Osteocyte (in vitro differentiated cells): ENCODE data around the gene NFIB. TPM values are rescaled to one million over a fixed set of nuclear protein-coding genes. Genes with fewer than 3 reads are reported as not detected.

Experiments used
- DNase-seq: peaks from one replicate; pipeline ENCODE4 v3.0.0; 2021; ENCODE audit warnings: mixed read lengths; ENCODE audit not compliant: unreplicated experiment; ENCODE audit errors: extremely low spot score
- H3K27ac Mint-ChIP-seq: one replicate; pipeline ENCODE4 v1.8.0; 2021; ENCODE audit warnings: mild to moderate bottlenecking, mixed read lengths; ENCODE audit not compliant: unreplicated experiment
- H3K27me3 Mint-ChIP-seq: one replicate; pipeline ENCODE4 v1.8.0; 2021; ENCODE audit warnings: mixed read lengths; ENCODE audit not compliant: unreplicated experiment
- H3K36me3 Mint-ChIP-seq: one replicate; pipeline ENCODE4 v1.8.0; 2021; ENCODE audit warnings: mixed read lengths; ENCODE audit not compliant: unreplicated experiment
- H3K4me1 Mint-ChIP-seq: one replicate; pipeline ENCODE4 v1.8.0; 2021; ENCODE audit warnings: mixed read lengths; ENCODE audit not compliant: unreplicated experiment
- H3K4me3 Mint-ChIP-seq: one replicate; pipeline ENCODE4 v1.8.0; 2021; ENCODE audit warnings: mild to moderate bottlenecking, moderate library complexity, mixed read lengths; ENCODE audit not compliant: unreplicated experiment
- H3K9me3 Mint-ChIP-seq: one replicate; pipeline ENCODE4 v1.8.0; 2021; ENCODE audit warnings: mixed read lengths; ENCODE audit not compliant: unreplicated experiment
- total RNA-seq: library from RNA; stranded (reverse); gene quantifications from 2 replicates; pipeline ENCODE4 v1.2.1, GENCODE V29; 2021
- TF ChIP-seq, protein P1 (sequence below): fragments of 200-600 bp; sonication (generic); IDR thresholded peaks from 2 replicates; pipeline ENCODE4 v1.5.0; 2021; ENCODE audit warnings: antibody characterized with exemption, mild to moderate bottlenecking, moderate library complexity

The NFIB gene
- total RNA-seq, 1 donor from 2014 or later: 36.1 TPM

GRCh38 chr9:14077672-14078071, 236.3 kb downstream of the NFIB start:
- peaks cover 9% of the 10 kb centered on the region for H3K4me1 Mint-ChIP-seq

DNA sequence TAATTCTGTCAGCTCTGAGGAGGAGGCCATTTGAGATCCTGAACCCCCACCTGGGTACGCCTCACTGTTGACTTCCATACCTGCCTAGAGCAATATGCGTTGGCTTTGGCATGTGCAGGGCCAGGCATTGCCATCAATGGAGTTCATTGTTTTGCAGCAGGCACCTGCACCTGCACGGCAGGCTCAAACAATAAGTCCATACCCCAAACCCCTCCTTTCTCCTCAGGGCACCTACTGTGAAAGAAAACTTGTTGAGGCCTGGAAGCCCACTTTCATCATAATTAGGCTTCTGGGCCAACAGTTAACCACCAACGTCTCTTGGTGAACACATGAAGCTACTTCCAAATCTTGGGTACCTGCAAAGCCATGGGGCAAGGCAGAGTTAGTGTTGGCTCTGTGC, 238.7 kb downstream of the NFIB start:
- Mint-ChIP-seq H3K36me3 (no peaks in the 10 kb centered on the region), H3K27ac (no peak overlapping the region), H3K27me3 (no peaks in the 10 kb centered on the region), H3K4me3 (no peak overlapping the region), H3K9me3 (peaks cover 7% of the 10 kb centered on the region), H3K4me1 (no peaks in the 10 kb centered on the region)
- TF ChIP-seq, protein P1, sequence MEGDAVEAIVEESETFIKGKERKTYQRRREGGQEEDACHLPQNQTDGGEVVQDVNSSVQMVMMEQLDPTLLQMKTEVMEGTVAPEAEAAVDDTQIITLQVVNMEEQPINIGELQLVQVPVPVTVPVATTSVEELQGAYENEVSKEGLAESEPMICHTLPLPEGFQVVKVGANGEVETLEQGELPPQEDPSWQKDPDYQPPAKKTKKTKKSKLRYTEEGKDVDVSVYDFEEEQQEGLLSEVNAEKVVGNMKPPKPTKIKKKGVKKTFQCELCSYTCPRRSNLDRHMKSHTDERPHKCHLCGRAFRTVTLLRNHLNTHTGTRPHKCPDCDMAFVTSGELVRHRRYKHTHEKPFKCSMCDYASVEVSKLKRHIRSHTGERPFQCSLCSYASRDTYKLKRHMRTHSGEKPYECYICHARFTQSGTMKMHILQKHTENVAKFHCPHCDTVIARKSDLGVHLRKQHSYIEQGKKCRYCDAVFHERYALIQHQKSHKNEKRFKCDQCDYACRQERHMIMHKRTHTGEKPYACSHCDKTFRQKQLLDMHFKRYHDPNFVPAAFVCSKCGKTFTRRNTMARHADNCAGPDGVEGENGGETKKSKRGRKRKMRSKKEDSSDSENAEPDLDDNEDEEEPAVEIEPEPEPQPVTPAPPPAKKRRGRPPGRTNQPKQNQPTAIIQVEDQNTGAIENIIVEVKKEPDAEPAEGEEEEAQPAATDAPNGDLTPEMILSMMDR: no peak
- no peak for DNase-seq

More at GRCh38 chr9:14077672-14078071, 236.3 kb downstream of the NFIB start:
- TF ChIP-seq, protein P1: no peak
- no peak for DNase-seq
- Mint-ChIP-seq H3K9me3 (peaks cover 7% of the 10 kb centered on the region), H3K4me3 (no peak overlapping the region), H3K36me3 (no peaks in the 10 kb centered on the region), H3K27me3 (no peaks in the 10 kb centered on the region), H3K27ac (no peak overlapping the region)

DNA sequence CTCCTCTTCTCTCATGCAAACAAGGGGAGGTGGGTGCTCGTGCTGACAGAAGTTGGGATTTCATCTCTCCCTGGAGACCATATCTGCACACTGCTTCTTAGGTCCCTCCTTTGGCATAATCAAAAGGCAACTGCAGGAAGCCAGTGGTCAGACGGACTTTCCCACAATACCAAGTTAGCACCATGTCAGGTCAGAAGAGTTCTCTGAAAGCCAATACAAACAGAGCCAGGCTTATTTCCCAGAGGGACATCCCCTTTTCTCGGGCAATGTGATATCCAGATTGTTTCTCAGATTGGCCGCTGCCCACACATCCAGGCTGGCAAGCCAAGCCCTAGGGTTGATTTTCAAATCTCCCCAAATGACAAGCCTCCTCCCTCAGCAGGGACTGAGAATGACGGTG, 241.1 kb downstream of the NFIB start:
- Mint-ChIP-seq H3K9me3 (peaks cover 7% of the 10 kb centered on the region), H3K4me1 (no peaks in the 10 kb centered on the region), H3K27me3 (no peaks in the 10 kb centered on the region), H3K4me3 (no peak overlapping the region), H3K36me3 (no peaks in the 10 kb centered on the region), H3K27ac (no peak overlapping the region)
- TF ChIP-seq, protein P1: no peak
- DNase-seq: no peak

- peaks cover 7% of the 10 kb centered on the region for H3K9me3 Mint-ChIP-seq
- H3K4me3 Mint-ChIP-seq: no peak overlapping the region
- H3K27me3 Mint-ChIP-seq: no peaks in the 10 kb centered on the region
- H3K36me3 Mint-ChIP-seq: no peaks in the 10 kb centered on the region
- no peaks in the 10 kb centered on the region for H3K4me1 Mint-ChIP-seq
- H3K27ac Mint-ChIP-seq: no peak overlapping the region
- no peak for DNase-seq
- TF ChIP-seq, protein P1: no peak
Measured at GRCh38 chr9:14071484-14071883, 242.5 kb downstream of the NFIB start.

GRCh38 chr9:14068690-14069089, 245.3 kb downstream of the NFIB start:
- Mint-ChIP-seq H3K27me3 (no peaks in the 10 kb centered on the region), H3K4me1 (no peaks in the 10 kb centered on the region), H3K9me3 (no peaks in the 10 kb centered on the region), H3K27ac (no peak overlapping the region), H3K4me3 (no peak overlapping the region), H3K36me3 (no peaks in the 10 kb centered on the region)
- no peak for DNase-seq
- TF ChIP-seq, protein P1: no peak
